OCI-M2 (cell line): ENCODE results near the gene ABCA13.

ENCODE experiments used
- DNase-seq: peaks from one replicate; lab custom pipeline; 2025; ENCODE audit not compliant: unreplicated experiment; lab: John Stamatoyannopoulos, UW

ABCA13 gene

GRCh38 chr7:48296966-48297365, 125.7 kb downstream of the ABCA13 start:
- no peak for DNase-seq

DNA sequence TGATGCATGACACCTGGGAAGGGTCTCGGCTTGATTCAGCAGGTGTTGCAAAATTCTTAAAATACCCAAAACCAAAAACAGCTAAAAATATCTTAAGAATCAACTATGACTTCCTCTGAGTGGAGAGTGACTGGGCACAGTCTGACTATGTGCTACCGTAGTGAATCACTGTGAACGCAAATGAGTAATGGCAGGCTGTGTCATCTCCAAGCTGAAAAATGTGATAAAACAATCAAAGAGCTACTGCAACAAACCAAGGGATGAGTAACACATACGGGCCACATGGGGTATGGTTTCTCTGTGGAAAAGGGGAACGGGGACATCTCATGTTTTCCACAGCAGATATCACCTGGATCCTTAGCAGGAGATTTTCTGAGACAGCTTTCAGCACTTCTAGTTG, 127.5 kb downstream of the ABCA13 start:
- no peak for DNase-seq

DNA sequence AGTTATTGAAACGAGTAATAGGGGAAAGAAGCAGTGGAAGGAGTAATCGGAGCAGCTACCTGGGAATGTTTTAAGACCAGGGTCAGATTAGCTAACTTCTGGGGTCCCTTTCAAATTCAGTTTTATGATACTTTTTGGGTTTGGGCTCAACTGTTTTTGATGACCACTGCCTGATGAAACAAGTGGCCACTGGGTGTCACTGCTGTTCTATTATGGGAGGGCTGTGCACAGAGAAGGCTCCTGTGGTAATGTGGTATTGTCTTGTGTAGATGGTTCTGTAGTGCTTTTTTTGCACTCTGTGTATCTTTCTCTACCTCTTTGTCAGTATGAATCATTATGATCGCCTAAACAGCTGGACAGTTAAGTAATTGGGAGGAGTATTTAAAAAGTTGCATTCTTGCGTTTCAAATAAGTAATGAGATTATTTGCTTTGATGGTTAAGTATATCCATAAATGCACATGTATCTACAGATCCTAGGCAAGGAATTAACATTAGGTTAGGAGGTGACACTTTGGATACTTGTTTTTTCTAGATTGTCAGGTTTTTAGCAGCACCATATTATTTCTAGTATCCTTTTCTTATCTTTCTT, 128.4 kb downstream of the ABCA13 start:
- no peak for DNase-seq

GRCh38 chr7:48300301-48300700, 129.0 kb downstream of the ABCA13 start:
- no peak for DNase-seq

- DNase-seq: no peak
Observed at GRCh38 chr7:48301201-48301600, 129.9 kb downstream of the ABCA13 start.

DNA sequence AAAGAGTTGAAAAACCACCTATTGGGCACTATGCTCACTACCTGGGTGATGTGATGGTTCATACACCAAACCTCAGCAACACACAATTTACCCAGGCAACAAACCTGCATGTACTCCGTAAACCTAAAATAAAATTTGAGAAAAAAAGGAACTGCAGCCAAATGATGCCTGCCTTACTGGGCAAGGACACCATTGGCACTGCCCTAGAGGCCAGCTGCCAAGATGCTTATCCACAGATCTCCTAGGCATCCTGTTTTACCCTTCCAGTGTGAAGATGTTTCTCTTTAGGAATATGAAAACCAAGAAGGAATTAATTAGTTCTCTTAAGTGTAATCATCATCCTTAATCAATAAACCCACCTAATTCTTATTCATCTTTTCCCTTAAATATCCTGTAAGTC, 133.4 kb downstream of the ABCA13 start:
- DNase-seq: no peak

DNA sequence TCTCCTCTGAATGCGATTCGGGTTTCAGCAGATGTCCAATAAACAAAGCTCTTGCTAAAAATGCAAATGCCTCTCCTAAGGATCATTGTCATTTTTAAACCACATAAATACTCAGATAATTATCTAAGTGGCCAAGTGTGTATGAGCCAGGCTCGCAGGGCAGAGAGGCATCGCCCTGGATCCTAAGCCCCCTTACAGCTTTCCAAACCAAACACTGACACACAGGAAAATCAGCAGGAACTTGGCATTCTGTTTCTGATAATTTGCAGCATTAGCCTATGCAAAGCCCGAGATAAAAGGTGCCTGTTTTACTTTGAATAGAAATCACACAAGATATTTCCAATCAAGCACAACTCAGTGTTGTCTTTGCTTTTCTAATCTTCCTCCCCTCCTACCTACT, 134.4 kb downstream of the ABCA13 start:
- no peak for DNase-seq

- DNase-seq: no peak
Observed at GRCh38 chr7:48307041-48307714, 135.9 kb downstream of the ABCA13 start.

- no peak for DNase-seq
Observed at GRCh38 chr7:48309720-48310119, 138.5 kb downstream of the ABCA13 start.

- DNase-seq: no peak
Observed at GRCh38 chr7:48311464-48312100, 140.3 kb downstream of the ABCA13 start.

- DNase-seq: no peak
Observed at GRCh38 chr7:48312151-48312550, 140.9 kb downstream of the ABCA13 start.

DNA sequence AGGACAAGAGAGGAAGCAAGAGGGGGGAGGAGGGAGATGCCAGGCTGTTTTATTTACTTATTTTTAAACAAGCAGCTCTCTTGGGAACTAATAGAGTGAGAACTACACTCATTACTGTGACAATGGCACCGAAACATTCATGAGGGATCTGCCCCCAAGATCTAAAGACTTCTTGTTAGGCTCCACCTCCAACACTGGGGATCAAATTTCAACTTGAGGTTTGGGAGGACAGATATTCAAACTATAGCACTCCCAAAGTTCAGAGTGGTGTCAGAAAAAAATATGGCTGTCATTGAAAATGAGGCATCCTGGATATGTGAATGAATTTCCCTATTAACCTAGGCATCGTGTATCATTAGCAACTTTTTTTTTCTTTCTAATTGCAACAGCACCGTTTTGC, 145.5 kb downstream of the ABCA13 start:
- DNase-seq: no peak

DNA sequence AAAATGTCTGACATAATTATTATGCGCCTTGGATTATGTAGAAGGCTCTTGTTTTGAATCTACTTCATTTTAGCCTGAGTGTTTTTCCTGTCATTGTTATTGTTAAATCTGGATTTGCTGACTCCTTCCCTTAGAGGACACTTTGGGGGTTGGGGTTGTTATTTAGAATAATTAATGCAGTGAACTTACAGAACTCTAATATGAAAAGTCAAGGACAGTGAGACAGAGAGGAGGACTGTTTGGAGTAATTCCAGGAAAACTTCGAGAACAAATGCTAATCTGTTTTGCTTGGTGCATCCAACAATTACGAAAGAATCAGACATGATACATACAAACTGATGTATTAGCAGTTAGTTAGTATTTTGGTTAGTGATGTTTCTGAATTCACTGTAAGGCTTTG, 146.1 kb downstream of the ABCA13 start:
- DNase-seq: no peak

- no peak for DNase-seq
Observed at GRCh38 chr7:48321319-48322010, 150.2 kb downstream of the ABCA13 start.

DNA sequence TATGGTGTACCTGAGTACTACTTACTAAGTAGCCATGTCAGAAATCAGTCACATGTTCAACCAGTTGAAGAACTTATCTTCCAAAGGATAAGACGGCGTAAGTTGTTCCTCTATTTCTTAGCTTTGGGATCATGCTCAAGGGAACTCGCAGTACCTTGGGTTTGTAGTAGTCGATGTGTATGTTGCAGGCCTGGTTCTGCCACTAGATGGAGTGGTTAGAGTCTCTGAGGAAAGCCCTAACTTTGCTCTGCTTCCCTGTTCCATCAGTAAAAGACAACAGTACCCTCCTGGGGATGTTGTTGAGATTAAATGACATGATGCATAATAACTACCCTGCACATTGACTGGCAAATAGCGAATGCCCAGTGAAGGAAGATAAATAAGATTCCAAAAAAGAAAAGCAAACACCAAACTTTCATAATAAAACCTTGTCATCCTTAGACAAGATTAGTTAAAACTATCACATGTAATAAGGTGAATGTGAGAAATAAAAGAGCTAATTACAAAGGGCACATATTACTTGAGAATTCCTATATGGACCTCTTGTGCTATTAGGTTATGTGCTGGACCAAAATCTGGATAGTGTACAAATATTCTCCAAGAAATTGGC, 165.9 kb downstream of the ABCA13 start:
- DNase-seq: no peak

- no peak for DNase-seq
Observed at GRCh38 chr7:48337781-48338180, 166.5 kb downstream of the ABCA13 start.

DNA sequence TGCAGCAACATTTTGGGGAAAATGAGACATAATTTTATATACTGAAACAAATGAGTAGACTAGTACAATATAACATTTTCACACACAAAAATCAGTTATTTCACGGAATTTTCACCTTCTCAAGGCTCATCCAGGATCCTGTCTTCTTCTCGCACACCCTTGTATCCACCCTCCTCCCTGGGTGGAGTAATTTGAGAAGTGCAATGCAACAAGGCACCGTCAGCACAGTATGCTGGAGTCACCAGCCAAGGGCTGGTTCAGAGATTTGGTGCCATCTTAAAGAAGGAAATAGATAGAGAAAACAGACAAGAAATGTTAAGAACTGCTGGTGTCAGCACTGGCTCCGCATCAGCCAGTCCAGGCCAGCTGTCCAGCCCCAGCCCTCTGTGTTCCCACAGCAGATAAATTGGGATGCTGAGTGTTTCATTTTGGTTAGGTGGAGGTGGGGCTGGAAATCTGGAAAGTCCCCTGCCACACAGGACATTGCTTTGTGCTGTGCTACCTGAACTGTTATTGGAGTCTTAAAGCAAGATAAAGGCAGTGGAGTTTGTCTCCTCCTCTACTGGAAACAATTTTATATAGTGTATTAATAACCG, 176.1 kb downstream of the ABCA13 start:
- no peak for DNase-seq

GRCh38 chr7:48350515-48350914, 179.3 kb downstream of the ABCA13 start:
- no peak for DNase-seq

- no peak for DNase-seq
Observed at GRCh38 chr7:48351900-48352299, 180.6 kb downstream of the ABCA13 start.

DNA sequence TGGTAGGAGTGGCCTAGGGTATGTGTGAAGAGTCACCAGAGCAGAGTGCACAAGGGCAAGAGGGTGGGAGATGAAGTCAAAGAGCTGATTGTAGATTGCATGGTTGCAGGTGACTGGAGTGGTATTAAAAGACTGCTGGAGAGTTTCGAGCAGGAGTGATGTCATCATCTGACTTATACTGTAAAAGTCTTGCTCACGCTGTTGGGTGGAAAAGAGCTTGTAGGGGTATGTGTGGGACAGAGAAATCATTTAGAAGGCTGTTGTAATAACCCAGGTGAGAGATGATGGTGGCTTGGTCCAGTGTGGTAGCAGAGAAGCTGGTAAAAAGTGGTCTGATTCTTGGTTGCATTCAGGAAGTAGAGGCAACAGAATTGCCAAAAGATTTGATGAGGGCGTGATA, 184.1 kb downstream of the ABCA13 start:
- DNase-seq: no peak

- DNase-seq: no peak
Observed at GRCh38 chr7:48360574-48360973, 189.3 kb downstream of the ABCA13 start.
